Fibroblast of skin of abdomen (primary cell): Measurements from ENCODE around the gene FILIP1L. TPM values are rescaled to one million over a fixed set of nuclear protein-coding genes. Genes with fewer than 3 reads are reported as not detected.
A peak's percentile ranks its signal among the peaks of the same experiment; 100 is the strongest.

ENCODE experiments used
- DNase-seq: peaks from one replicate; pipeline ENCODE4 v3.0.0-alpha.2; 2013
- polyA plus RNA-seq, 2 experiments: library from polyadenylated mRNA; unstranded; fragments of 120-200 nt; gene quantifications; one replicate each; pipeline ENCODE4 v1.2.1, GENCODE V29; 2013; ENCODE audit not compliant: insufficient read length in 2 of 2

The FILIP1L gene
- polyA plus RNA-seq (2013, experiment 1 of 2; ENCODE audit: insufficient read length): 94.0 TPM
- polyA plus RNA-seq (2013, experiment 2 of 2; ENCODE audit: insufficient read length): 87.9 TPM

DNA sequence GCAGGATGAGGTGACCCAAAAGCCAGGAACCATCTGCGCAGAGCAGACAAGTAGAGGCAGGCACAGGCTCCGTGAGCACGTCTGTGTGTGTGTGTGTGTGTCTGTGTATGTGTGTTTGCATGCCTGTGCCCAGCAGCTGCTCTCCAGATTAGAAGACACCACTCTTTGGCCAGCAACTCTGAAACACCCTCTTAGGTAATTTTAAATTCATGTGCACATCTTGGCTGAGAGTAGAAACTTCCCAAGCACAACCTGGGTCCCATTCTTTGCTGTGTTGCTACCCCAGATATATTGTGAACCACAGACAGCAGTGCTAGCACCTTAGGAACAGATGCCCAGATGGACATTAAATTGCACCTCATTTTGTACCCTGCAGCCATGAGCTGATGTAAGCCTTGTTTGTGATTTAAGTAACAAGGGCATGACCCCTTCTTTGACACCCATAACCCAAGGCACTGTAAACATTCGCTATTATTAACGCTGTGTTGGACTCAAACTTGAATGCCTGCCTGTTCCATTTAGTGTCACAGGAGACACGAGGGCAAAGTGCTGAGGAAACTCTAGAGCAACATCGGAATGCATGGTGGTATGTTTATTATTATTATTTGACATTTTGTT lies at the start of gene FILIP1L:
TSS of gene FILIP1L (minus strand) at position 89 of the 618 bp plus-strand sequence.
- DNase-seq: no peak

DNA sequence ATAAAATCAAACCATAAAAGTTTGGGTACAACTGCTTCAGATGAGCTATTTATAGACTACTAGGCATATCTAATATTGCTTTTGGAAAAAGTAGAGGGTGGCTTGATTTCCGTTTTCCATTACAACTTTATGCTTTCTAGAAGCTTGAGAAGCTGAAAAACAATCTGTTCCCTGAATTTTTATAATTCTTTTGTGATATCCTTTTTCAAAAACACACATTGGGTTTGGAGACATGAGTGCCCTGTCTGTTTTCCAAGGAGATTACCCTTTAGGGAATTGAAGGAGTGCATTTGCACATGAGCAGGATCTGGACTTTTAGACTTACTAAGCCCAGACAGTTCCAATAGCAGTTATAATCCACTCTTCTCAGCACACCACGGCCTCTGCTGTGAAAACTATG lies 49.5 kb upstream of the FILIP1L start:
- DNase-seq: no peak

DNA sequence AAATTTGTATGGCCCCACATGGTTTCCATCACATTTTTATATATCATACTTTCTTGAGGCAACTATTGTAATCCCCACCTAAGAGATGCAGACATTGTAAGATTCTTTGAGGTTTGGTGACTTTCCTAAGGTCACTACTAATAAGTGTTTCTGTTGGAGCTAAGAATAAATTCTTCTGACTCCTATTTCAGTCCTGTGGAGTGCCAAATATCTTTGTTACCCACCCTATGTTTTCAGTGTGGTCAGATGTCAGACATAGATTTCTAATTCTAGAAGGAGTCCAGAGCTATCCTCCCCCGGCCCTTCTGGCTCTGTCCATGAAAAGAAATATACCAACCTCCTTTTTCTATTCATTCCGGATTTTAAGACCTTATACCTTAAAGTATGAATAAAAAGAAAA lies 46.2 kb upstream of the FILIP1L start:
- no peak for DNase-seq

DNA sequence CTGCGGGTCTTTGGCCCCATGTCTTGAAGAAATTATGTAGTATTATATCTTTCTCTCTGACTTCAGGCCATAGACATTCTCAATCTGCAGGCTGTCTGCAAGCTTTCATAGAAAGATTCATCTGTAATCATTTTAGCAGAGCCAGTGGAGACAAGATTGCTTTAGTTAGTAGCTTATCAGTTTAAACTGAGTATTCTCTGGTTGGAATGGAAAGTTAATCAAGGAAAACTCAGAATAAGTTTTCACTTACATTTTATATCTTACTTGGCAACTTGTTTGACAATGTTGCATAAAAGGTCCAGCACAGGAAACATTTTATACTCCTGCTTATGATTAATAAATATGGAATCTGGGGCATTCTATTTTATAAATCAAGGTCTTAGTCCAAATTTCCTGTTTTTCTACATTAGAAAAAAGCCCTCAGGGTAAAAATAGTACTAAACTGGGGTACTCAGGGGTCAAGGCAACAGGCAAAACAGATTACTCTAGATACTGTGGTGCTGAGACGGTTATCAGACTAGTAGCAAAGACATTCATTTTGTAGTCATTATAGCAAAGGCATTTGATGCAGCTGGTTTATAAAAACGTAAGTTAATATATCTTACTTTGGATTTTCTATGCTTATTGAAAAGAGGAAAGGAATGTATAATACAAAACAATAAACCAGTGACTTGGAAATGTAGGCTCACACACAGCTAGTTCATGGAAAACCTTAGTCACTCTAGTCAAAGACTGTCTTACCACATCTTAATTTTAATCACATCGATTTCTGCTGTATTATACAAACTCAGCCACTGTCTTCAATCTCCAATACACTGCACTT lies 45.2 kb upstream of the FILIP1L start:
- peak; percentile 74 for DNase-seq

DNA sequence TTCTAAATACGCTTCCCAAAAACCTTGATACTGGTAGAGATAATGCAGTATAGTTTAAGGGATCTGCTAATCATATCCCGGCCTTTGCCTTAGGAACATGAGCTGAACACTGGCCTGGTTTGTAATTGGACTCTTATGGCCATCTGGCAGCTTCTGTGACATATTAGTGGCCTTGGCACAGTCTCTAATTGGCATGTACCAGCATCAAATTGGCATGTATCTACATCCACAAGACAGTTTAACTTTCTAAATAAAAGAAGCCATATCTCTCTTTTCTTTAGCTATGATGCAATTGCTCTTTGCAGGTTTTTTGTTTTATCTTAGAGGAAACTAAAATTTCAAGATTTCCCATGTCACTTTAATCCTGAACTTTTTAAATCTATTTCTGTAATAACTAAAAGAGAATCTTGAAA lies 44.6 kb upstream of the FILIP1L start:
- DNase-seq: no peak

DNA sequence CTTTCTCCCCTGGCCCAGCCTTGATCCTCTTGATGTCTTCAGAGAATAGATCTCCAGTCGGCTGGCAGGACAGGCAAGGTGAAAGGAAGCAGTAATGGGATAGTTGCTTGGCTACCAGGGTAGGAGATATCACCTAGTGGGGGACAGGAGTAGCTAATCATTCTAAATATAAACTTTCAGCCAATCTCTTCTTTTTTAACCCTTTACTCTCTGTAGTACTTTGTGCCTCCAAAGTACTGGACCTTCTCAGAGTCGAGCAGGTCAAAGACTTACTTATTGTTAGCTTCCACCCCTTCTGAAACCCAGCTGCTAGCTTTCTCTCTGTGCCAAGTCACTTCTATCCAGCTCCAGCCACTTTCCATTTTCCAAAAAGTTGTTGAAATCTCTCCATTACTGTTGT lies 43.4 kb upstream of the FILIP1L start:
- no peak for DNase-seq

DNA sequence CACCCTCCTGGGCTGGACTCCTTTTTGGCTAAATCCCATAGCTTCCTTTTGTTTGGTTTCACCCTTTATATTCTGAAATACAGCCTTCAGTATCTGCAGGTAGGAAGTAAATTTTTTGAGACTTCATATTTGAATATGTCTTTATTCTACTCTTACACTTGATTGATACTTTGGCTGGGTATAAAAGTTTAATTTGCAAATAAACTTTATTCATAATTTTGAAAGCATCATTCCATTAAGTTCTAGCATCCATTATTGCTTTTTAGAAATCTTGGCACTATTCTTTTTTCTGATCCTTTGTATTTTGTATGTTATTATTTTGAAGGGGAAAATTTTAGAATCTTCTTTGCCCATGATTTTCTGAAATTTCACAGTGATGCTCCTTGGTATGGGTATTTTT lies 41.3 kb upstream of the FILIP1L start:
- DNase-seq: no peak

DNA sequence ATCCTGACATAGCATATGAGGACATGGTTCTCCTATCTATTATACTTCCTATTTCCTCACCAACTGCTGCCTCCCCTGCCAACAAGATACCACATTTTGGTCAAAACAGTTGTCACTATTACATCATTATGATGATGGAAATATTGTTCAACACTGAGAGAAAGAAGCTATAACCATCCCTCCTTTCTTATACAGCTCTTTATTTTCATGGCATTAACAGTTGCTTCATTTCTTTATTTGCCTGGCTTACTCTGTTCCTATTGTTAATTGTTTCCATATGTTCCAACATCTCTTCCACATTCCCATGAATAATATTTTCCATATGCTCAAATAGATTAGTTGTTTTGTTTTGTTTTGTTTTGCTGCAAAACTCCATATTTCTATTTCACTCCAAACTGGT lies 40.8 kb upstream of the FILIP1L start:
- peak; percentile 70 for DNase-seq

DNA sequence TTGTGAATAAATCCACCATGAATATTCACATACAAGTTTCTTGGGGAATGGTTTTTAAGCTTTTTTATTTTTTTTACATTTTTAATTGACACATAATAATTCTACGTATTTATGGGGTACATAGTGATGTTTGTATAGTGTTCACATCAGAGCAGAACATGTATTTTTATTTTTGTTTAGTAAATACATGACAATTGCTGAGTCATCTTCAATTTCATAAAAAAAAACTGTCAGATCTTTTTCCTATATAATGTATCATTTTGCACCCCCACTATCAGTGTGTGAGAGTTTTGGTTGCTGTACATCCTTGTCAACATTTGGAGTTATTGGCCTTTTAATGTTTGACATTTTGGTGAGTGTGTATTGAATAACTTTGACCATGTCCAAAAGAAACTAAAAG lies 39.9 kb upstream of the FILIP1L start:
- no peak for DNase-seq

DNA sequence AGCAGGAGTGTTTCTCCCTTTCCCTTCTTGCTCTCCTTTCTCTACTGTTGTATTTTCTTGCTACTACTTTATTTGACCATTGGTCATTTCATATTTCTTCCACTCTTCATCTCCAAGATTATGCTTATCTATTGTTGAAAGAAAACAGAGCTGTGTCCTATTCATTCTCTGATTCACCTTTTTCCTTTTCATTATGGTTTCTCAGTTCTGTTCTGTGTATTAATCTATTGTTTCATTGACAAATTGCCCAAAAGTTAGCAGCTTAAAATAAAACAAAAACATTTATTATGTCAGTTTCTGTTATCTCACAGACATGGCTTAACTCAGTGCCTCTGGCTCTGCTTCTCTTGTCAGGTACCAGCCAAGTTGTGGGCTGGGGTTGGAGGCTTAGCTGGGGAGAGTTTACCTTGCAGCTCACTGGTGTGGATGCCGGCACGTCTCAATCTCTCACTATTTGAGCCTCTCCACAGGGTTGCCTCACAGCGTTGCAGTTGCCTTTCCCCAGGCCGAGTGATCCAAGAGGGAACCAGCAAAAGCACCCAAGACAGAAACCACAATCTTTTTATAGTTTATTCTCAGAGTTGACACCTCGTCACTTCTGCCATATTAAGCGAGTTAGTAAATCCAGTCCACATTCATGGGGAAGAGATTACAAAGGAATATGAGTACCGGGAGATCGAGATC lies 36.9 kb upstream of the FILIP1L start:
- DNase-seq: no peak

DNA sequence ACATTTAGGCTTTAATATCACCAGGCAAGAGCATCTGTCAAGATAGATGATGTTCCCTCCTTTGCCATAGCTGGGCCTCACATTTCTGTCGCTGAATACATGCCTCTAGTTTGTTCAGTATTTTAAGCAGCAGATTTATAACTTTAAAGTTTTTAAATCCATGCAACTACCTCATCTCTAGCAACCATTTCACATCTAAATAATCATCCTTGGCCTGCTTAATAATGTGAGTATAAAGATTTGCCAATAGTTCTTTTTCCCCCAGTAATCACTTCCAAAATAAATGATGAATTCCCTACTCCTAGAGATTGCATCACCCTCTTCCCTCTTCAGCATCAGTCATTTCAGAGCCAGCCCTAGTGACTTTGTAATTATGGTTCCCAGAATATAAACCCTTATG lies 36.2 kb upstream of the FILIP1L start:
- DNase-seq: peak; percentile 54

DNA sequence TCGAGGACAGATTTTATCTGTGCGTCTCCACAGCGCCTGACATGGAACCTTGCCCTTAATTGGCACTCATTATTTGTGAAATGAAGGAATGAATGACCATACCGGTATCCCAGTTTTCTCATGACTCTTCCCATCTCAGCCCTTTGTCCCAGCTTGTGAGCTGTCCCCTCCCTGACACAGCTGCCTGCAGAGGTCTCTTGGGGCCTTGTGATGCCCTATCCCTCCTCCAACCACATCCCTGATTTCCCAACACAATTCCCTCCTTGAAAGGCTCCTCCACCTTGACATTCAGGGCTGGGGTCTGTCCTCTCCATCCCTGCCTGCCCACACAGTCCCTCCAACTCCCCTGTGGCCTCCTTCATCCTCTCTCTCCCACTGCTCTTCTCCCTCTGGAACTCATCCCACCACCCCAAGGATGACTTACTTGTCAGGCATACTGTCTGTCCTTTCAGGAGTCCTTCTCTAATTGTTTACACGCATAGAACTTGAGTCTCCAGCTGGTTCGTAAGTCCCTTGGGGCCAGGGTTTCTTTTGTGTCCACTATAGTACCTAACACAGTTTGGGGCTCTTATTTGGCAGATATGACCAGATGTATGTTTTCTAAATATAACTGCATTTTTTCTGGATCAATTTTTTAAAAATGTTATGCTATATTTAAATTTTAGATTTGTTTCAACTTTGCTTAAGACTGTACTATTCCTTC lies 35.6 kb upstream of the FILIP1L start:
- DNase-seq: no peak

DNA sequence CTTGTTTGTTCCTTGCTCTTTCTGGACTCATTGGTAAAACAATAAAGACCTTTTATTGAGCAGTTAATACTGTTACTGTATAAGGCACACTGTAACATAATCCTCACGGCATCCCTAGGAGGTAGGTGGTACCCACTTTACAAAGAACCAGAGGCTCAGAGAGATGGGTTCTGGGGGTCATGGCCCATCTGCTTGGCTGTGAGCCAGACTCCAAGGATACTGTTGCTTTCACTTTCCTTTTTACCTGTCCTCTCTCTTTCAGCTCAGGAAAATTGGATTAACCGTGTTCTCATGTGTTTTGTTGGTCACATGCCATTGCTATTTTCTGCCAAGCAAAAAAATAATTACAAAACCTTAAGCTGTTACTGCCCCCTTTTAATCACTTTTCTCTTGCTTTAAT lies 34.8 kb upstream of the FILIP1L start:
- DNase-seq: no peak

DNA sequence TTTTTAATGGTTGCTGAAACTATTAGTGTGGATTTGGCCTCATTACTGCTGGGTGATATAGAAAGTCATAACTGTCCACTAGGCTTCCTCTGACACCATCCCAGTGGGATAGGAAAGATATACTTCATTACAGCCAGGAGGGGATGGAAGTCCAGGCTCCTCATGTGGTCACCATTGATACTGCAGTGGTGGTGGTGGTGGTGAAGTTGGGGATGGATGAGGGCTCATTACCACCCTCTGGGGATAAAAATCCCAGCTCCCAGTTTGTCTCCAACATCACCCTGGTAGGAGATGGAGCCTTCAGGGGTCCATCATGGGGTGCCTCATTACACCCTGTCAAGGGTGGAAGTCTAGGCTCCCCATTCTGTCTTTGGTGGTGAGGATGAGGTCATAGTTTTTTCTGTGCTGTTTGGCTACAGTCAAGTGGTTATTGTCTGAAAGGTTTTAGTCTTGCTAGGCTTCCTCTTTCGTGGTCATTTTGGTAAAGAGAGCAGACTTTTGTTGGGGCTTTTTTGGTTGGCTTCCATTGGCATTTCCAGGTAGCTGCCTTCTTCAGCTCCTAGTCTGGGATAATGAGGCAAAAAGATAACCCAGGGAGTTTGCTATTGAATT lies 30.1 kb upstream of the FILIP1L start:
- no peak for DNase-seq

DNA sequence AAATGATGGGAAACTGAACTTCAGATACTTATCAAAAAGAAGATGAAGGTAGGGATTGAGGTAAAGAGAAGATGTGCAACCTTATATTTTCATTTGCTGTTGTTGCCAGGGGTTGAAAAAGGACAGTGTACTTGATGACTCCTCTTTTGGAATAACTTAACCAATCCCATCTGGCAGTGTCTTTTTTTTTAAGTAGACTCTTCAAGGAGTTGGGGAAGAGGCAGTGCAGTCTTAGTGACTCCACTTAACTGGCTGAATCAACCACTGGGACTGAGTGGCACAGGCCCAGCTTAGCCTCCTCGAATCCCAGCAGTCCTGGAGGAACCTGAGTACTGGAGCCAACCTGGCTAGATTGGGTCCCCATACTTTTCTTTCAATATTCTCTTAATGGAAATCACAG lies 27.3 kb upstream of the FILIP1L start:
- DNase-seq: no peak

DNA sequence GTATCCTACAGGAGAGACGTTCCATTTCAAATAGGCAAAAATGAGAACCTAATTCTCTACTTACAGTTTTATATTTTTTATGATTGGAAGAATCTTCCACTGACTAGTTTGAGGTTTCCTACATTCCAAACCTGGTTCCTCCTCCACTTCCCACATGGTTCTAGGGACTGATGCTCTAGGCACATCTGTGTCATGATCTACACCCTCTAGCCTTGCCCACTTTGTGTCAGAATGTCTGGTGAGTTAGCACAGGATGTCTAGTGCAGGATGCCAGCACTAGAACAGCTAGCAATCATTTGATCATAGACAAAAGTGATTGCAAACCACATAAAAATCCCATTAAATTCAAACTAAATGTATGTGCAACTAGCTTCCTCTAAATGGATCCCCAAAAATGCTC lies 26.7 kb upstream of the FILIP1L start:
- DNase-seq: no peak

DNA sequence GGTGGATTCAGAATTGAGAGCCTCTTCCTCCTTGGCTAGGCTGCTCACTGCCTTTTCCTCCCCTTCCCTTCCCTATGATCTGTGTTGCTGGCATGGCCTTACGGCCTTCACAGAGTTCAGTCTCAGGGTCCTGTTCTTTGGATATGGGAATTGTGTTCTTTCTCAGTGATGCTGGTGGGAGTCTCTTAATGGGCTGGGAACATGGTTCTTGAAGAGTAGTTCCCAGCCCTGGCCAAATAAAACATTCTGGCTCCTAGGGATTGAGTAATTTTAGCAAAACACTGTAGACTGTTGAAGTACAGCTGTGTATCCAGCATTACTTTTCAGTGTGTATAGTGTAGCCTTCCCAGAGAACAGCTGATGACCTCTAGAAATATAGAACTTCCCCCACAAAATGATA lies 22.6 kb upstream of the FILIP1L start:
- DNase-seq: no peak

DNA sequence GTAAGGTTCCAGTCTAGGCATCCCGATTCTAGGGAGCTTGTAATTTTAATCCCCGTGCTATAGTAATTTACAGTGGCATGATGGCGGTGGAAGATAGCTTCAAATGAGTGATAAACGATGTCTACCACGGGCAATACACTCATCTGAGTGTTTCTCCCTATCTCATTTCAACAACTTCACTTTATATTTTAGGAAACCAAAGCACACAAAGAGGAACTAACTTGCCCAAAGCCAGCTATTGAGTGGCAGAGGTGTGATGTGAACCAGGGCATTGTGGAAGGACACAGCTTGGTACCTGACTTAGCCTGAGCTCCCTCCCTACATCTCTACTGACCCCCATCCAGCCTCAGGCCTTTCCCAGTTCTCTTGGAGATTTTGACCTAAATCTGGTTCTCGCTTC lies 16.9 kb upstream of the FILIP1L start:
- DNase-seq: no peak

DNA sequence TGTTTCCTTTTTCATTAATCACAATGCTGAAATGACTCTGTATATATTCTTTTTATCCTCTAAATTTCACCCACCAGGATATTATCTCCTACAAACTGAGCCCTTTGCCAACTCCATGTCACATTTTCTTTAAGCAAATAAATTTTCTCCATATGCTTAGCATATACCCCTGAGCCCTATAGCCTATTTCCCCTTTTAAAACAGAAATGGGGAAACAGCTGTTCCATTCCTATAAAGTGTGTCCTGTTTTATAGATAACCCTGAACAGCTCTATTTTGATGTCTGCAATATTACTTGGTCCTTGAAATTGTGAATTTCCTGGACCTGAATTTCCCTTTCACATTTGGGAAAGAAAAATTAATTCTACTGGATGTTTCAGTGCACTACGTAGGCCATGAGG lies 15.6 kb upstream of the FILIP1L start:
- no peak for DNase-seq

DNA sequence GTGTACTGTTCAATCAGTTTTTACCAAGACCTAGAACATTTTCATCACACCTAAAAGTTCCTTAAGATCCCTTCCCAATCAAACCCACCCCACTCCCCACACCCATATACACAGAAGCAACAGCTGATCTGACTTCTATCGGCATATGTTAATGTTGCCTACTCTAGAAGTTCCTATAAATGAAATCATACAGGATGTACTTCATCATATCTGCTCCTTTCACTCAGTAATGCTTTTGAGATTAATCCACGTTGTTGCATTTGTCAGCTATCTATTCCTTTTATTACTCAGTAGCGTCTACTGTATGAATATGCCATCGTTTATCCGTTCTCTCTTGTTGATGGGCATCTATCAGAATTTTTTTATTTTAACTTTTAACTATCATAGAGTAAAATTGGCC lies 14.3 kb upstream of the FILIP1L start:
- no peak for DNase-seq

DNA sequence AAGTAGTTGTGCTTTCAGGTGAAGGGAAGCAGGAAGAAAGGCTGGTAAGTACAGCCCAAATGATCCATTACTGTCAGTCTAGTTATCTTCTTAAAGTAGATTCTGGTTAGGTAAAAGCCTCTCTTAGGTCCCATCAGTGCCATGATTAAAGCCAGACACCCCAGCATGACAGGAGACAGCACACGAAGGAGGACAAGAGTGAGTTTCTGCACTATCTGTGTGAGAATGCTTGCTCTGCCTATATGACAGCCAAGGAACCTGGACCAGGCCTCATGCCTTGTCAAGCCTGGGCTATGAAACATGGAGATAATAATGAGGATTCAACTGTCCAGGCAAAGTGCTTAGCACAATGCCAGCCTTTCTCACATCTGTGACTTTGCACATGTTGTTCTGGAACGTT lies 13.5 kb upstream of the FILIP1L start:
- DNase-seq: no peak

DNA sequence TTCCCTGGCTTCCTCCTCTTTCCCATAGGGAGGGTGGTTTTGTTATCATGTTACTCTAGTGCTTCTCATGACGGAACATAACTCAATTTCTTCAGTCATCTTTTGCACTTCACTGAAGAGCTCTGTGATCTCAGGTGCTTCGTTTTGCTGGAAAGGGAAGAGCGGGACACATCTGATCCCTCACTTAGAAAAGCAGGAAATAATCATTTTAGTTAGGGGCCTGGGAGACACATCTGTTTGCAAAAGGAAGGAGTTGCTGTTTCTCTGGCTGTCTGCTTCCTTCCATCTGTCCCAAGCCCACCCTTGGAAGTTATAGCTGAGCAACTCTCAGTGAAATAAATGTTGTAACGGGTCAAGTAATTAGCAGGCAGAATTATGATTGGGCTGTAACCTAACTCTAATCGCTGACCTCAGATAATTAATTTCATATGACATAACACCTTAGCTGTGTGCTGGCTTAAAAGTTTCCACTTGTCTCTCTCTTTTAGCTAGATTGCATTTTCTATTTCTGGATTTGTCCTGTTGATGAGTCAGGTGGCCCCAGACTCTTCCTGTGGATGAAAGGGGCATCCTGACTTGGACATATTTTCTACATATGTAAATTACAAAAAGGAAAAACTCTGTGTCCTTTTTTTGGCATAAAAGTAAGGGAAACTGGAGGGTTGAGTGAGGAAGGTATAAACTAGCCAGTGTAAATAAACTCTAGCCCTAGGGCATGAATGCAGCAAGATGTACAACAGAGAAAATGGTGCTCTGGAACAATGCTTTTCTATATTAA lies 11.0 kb upstream of the FILIP1L start:
- DNase-seq: no peak
